Esophagus muscularis mucosa (tissue), 4 donors: ENCODE measurements around the gene AP1M1.

Experiments used
- CTCF ChIP-seq, 3 experiments: fragments of 200-600 bp in 2 of 3; fragments of 450-650 bp in 1 of 3; sonication (generic) in 2 of 3; IDR thresholded peaks; one replicate each; pipeline ENCODE4 v1.5.1; 2017 to 2019; ENCODE audit warnings: antibody characterized with exemption in 3 of 3, mild to moderate bottlenecking in 2 of 3, moderate library complexity in 1 of 3
- EP300 ChIP-seq: sonication (generic); formaldehyde crosslinking; IDR thresholded peaks from one replicate; pipeline ENCODE4 v1.6.1; 2017; ENCODE audit warnings: antibody characterized with exemption
- POLR2A ChIP-seq: fragments of 450-650 bp; IDR thresholded peaks from one replicate; pipeline ENCODE4 v1.6.1; 2017; ENCODE audit warnings: antibody characterized with exemption, moderate library complexity, mild to moderate bottlenecking, low read depth
- POLR2AphosphoS5 ChIP-seq, 2 donors: sonication (generic); formaldehyde crosslinking; IDR thresholded peaks; one replicate each; pipeline ENCODE4 v1.6.1; 2017; ENCODE audit warnings: antibody characterized with exemption in 2 of 2

- TF ChIP-seq POLR2A (no peak), CTCF (IDR thresholded peaks at IDR 0.05) (no peak), EP300 (no peak), POLR2AphosphoS5 (IDR thresholded peaks at IDR 0.05) (no peak)
These were observed 34.9 kb downstream of the AP1M1 start for GRCh38 chr19:16232568-16232967.
